Activated T-cell treated with anti-CD3 and anti-CD28 coated beads, Interleukin-2, amount 50 U/mL, for 1 hour (primary cell): Measurements from ENCODE around the gene ADAMTS9.
"Not testable (repeated sequence)": the region's sequence is repeated elsewhere in the genome, so short reads cannot be mapped to it uniquely, and the experiment has no call there.

ENCODE experiments used
- DNase-seq: peaks from one replicate; pipeline ENCODE4 v3.0.0-alpha.2; 2020

The ADAMTS9 gene

DNA sequence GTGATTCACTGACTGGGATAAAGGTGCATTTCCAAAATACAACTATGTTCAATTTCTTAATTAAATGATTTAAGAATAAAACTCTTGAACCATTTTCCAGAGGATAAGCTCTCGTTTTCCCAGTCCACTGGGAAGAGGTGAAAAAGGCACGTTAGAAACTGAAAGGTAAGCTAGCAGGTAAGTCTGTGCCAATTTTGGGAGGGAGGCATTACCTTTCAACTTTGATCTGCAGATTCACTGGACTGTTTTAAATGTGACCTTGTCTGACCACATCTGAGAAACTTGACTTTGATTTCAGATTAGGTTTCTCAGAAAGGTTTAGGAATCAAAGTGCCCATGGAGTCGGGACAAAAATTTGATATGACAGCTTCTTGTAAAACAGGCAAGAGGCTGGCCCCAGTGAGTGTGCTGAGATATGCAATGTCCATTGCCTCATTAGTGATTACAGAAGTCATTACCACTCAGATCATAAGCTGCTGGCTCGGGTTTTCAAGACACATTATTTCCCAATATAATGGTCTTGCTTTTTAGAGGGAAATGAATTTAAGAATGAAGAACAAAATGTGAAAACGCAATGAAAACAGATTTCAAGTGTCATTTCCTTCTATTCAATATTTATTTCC, 118.8 kb downstream of the ADAMTS9 start:
- no peak for DNase-seq

DNA sequence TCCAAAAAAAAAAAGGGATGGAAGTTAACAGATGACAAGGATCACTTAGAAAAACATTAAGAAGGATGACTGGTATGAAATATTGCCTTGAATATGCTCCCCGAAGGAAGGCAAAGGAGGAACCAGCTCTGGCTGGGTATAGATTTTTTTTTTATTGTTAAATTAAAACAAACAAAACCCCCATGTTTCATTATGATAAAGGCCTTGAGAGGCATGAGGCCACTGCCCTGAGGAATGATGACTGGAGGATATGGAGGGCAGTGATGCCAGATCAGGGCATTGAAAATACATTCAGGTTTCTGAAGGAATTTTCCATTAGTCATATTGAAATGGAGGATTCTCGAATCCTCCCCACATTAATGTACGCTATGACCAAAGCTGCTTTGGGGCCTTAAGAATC, 120.9 kb downstream of the ADAMTS9 start:
- DNase-seq = no peak

DNA sequence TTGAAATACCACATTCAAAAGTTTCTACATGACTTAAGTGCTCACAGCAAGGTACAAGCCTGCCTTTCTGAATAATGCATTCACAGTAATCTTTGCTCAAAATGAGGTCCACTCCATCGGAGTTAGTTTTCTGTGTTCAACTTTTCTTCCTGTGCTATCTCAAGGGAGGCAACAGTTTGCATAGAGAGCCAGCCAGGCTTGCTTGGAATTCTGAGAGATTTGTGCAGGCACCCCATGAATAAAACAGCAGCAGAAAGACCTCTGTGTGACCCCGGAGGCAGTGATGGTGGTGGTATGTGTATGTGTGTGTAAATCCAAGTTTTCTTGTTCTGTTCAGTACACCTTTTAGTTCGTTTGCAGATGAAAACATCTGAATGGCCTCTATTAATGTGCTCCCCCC, 124.0 kb downstream of the ADAMTS9 start:
- DNase-seq = no peak

DNA sequence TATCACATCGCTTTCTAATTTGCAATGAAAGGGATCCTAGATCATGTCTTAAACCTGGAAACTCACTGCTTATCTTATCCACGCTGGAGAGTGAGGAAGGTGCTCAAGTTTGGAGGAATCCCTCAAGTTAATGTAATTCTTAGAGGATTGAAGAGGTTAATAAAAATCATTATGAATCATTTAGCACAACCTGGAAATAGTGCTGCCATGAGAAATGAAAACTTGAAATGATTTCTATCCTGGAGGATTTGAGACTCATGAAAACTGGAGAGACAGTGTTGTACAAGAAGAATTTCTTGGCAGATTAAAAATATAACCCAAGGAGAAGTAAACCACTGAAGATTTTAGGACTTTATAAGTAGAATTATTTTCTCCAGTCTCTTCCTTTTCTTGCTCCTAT, 125.9 kb downstream of the ADAMTS9 start:
- DNase-seq = no peak

DNA sequence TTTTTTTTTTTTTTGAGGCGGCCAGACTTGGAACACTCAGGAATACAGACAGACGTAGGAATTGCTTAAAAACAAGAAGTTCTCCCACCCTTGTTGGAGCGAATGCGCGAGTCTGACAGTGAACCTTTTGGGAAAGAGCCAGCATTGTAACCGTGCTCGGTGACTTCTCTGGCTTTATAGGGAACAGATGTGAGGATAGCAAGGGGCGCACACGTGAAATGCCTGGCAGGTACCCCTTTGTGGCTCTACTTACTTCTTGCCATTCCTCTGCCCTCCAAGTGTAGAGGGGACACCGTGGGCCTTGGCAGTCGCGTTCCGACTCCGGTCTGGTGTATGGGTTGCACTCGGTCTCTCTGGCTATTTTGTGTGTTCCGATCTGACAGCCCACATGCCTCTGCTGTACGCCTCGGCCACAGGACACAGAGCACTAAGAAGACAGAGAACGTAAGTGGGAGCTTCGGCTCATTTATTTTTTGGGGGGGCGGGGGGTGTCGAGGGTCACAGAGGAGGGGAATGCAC, 126.4 kb downstream of the ADAMTS9 start:
- DNase-seq = no peak

DNA sequence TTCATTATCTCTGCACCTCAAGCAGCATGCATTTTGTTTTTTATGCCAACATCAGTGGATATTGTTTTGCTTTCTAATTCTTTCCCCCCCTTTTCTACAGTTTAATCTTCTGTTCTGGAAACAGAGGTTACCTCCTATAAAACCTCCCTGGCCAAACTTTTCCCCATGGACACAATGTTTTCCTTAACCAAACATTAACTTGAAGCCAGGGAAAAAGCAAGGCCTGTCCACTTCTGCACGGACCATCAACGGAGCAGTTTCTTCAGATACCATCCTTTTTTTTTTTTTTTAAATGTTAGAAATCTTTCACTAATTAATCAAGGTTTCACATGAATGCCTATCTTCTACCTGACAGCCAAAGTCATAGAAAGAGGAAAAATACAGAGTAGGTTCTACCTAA, 127.0 kb downstream of the ADAMTS9 start:
- DNase-seq = no peak

DNA sequence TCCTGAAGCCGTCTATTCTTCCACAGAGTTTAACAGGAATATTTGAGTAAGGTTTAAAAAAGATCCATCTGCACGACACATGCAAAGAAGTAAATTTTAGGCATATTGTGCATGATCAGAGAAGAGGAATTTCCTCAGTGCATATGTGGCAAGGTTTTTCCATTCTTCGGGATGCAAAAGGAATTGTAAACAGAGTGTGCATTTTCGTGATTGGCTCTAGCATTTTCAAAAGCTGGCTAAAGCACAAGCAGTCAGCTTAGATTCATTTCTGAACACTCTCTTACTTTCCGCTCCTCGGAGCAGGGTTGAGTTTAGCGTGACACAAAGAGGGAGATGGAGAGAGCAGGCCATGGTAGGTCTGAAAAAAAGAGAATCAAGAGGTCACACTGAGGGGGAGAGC, 128.2 kb downstream of the ADAMTS9 start:
- DNase-seq = no peak

DNA sequence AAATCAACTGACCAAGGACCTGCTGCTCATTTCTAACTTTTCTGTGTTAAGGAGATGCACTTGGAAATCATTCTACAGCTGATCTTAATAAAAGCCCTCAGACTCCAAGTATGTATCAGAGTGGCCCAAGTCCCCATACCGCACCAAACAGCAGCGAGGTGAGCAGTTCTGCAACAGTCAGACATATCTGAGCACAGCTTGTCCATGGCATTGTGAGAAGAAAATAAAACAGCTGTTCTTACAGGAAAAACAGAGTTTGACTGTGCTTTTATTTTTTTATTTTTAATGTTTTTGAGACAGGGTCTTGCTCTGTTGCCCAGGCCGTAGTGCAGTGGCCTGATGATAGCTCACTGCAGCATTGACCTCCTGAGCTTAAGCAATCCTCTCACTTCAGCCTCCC, 131.8 kb downstream of the ADAMTS9 start:
- no peak for DNase-seq

DNA sequence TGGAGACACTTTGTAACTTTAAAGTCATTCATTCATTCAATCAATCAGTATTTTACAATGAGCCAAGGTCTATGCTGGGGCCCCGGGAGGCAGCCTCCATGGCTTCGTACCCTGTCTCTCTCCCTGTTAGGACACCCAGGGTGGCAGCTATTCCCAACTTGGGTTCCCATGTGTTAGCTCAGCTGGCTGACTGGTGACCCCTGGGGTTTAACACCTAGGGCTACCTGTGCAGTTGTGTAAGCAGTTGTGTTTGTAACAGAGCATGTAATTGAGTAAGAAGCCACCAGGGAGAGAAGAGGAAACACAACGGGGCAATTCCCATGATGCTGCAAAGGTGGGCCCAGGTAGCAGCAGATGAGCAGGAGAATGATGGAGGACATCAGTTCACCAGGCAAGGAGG, 132.4 kb downstream of the ADAMTS9 start:
- DNase-seq = no peak

DNA sequence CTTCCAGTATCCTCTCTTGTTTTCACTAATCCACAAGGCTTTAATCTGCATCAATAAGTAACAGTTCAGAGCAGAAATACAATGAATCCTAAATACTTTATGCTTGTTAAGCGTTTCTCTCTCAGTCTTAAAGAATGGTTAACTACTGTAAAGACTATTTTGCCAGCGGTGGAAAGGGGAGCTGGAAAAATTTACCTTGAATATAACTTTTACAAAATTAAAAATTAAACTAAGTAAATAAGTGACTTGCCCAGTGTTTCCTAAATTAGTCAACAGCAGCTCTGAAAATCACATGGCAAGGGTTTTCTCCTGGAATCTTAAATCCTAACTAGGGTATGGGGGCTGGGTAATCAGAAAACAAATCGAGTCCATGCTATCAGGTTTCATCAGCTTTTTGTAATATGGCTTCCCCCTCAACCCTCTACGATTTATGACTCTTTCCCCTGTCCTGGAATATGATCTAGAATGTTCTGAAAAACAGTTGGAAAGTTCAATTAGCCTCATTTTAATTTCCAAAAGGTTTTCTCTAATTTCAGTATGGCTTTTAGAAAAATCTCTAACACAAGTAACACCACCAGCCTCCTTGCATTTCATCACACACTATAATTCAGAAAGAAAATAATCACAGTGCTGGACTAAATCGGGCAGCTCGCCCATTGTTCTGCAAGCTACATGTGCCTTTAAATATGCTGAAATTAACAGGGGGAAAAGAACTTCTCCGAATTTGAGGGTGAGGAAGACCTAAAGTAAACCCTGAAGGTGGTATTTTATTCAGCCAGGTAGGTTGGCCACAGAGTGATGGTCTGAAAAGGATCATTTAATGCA, 133.5 kb downstream of the ADAMTS9 start:
- no peak for DNase-seq

DNA sequence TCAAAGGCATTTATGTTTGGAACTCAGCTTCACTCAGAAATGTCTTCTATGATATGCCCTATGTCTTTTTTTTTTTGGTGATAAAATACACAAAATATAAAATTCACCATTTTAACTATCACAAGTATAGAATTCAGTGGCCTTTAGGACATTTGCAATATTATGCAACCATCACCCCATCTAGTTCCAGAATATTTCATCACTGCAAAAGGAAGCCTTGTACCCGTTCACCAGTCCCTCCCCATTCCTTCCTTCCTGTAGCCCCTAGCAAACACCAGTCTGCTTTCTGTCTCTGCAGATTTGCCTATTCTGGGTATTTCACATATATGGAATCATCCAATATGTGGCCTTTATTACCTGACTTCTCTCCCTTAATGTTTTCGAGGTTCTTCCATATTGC, 134.8 kb downstream of the ADAMTS9 start:
- DNase-seq = no peak

DNA sequence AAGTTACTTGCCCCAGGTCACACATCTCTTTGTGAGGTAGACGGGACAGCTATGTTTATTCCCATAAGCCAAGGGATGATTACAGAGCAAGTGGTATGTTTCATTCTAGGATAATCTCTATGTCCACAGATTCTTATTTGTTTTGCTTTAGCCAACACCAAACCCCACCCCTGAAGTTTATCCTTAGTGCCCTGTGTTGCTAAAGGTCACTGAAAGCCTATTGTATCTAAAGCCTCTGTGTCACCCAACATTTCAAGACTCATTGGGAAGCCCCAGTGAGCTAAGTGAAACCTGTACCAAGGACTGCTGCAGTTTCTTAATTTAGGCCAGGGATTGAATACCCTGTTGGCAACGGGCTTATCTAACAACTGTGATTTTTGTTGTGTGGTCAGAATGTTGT, 135.6 kb downstream of the ADAMTS9 start:
- no peak for DNase-seq

DNA sequence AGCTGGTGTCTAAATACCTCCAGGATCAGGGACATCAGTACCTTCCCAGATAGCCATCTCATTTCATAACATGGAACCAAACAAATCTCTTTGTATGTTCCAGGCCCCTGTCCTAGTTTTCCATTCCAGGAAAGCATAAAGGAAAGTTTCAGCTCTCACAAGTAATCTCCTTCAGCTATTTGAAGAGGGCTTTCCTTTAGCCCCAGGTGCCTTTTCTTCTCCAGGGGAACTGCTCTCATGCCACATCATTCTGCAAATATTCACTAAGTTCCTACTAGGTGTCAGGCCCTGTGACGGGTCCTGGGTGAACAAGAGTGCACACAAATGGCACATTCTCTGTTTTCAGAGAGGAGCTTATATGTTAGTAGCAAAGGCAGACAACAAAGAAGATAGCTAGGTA, 136.1 kb downstream of the ADAMTS9 start:
- no peak for DNase-seq

DNA sequence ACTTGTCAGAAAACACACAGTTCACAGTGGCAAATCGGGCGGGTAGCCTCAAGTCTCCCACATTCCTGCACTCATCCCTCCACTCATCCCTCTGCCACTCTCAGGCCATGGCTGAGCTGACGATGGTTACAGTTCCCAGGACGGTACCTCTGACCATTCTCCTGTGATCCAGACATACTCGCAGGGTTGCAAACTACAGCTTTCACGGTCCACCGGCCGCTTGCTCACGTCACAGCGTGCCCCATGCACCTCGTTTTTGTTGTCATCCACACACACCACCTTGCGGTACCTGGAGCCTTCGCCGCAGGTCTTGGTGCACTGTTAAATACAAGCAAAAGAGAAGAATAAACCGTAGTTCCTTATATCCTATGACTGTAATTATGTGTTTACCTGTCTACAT, 137.1 kb downstream of the ADAMTS9 start:
- DNase-seq = no peak

DNA sequence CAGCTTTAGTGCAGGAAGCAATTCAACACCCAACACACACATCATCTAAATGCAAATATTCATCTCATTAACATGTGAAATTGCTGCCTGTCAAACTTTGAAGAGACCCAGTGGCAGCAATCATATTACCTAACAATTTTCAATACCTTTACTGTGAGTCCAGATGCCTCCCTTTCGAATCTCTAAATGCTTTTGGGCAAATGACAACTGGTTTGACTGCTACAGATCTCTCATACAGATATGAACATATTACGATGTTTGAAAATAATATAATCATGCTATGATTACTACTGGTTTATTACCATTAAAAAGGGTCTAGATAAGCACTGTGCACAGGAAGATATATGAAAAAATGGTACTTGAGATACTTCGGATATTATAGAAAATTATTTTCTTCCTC, 137.9 kb downstream of the ADAMTS9 start:
- DNase-seq = no peak

DNA sequence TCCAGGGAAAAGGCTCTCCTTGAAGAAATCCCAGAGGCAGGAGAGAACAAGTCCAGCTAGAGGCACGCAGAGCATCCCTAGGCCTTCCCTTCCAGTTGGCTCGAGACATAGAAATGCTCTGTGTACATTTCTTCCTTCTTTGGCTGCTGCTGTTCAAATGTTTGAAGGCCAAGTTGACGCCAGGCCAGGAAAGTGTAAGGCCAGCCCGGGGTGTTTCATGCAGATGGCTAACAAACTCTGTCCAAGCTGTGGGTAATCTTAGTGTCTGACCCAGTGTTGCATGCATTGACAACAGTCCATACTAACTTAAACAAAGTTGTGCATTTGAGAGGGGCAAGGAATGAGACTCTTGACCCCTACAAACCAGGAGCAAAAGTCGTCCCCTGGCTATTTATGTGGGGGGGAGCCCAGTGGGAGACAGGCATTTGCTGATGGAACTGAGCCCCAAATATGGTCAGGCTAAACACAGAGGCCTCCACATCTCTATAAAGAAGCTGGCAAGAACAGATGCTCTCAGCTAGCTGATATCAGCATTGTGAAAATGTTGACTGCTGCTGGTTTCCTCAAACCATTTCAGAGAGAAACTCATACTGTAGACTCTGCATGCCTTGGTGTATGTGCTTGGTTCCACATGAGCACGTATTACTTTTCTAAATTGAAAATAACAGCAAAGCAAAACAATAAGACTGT, 139.5 kb downstream of the ADAMTS9 start:
- no peak for DNase-seq

DNA sequence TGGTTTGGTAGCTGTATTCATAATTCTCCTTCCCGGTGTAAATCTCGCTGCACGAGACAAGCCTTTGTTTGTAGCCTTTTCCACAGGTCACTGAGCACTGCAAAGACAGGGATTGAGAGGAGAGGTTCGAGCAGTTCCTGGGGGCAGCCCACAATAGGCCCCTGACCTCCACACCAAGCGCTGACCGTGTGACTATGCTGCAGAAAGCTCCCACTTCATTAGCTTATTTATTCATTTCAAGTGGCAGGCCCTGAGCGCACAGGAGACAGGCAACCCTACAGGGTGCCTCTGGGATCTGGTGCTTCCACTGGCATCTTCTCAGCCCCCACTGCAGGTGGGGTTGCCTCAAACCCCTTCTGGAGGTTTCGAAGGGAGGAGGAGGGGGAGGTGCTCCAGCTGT, 140.9 kb downstream of the ADAMTS9 start:
- DNase-seq = no peak

DNA sequence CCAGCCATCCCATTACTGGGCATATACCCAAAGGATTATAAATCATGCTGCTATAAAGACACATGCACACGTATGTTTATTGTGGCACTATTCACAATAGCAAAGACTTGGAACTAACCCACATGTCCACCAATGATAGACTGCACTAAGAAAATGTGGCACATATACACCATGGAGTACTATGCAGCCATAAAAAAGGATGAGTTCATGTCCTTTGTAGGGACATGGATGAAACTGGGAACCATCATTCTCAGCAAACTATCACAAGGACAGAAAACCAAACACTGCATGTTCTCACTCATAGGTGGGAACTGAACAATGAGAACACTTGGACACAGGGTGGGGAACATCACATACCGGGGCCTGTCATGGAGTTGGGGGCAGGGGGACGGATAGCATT, 142.6 kb downstream of the ADAMTS9 start:
- DNase-seq = not testable (repeated sequence)

DNA sequence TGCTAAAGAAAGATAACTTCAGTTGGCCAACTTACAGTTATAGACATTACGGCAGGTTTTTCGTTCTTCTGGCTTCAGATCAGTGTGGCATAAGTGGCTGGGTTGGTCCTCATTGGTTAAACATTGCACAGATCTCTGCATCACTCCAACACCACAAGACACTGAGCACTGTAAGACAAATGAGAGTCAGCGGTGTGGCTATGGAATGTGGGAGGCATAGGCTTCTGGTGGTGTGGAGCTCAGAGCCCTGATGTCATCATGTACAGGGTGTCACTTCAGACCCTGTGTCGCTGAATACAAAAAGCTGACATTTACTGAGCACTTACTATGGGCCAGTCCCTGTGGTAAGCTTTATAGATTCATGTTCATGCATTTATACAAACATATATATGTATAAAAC, 146.0 kb downstream of the ADAMTS9 start:
- no peak for DNase-seq

DNA sequence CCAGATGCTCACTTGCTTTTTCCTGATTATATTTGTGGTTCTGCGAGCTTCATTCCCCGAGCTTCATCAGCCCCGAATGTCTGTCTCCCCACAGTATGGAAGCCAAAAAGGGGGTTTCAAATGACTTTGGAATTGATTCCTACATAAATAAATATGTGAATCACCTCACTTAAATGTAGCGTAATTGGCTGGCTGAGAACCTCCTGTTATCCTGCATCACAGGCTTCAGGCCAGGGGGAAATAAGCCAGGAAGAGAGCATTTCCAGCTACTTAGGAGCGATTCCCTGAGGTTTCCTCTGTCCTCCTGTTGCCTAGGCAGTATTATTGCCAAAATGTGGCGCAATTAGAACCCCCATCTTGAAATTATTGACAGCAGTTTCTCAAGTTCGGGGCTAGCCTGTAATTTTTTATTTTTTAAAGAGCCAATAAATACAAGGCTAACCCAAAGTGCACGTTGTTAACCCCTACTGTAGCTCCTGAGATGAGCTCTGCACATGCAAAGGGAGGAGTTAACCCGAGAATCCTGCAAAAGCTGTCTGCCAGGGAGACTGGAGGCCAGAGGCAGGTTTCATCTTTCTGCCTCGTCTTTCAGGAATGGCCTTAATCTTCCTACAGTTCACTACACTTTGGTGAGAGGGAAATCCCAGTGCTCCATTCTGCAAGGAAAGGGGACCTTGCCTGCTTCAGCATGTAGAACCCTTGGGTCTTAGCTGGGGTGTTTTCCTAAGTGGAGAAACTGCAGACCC, 148.2 kb downstream of the ADAMTS9 start:
- no peak for DNase-seq

DNA sequence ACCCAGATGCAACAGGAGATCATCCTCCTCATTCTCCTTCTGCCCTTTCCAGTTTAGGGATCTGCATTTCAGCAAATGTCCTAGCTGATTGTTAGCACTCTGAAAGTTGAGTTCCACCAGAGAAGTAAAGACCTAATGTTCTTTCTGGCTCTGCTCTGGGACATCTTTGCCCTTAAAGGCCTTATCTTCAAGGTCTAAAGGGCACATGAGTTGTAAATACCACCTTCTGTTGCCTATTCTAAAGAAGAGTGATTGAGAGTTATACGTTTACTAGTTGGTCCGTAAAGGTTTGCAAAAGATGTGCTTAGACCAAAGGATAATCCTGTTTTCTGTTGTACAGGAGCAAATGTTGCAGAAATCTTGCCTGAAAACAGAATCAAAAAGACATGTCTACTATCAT, 151.6 kb downstream of the ADAMTS9 start:
- DNase-seq = no peak

DNA sequence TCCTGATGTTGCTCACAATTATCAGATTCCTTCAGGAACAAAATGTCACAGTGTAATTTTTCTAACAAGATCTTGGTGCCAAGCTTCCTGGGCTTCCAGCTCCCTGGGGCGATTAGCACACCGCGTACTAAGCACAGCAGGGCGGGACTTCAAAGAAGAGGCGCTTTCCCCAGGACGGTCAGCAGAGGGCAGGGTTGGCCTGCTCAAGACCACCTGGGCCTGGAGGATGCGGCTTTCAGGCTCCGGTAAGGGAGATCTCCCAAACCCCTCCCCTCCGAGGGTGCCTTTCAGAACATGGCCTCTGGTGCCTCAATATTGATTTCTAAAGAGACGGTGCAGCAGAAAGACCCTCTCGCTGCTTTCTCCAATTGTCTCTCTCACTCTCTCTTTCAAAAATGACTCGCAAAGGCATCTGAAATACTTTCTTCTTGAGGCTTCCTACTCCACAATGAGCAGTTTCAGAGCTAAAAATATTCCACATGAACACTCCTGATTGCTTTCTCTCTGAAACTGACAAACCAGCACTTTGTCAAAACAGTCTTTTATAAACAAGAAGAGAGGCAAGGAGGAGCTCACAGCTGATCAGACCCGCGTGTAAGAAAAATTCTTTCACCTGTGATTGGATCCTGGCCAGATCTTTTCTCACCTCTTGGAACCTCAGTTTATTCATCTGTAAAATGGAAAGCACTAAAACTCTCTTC, 154.0 kb downstream of the ADAMTS9 start:
- DNase-seq = peak; percentile 17
